SKM-1 (cell line): ENCODE measurements around the gene WDR93.

Source experiments
- DNase-seq: peaks from one replicate; lab custom pipeline; 2025; ENCODE audit not compliant: unreplicated experiment; lab: John Stamatoyannopoulos, UW

WDR93 gene

GRCh38 chr15:89662893-89663626, 27.6 kb upstream of the WDR93 start:
- no peak for DNase-seq

- DNase-seq, result no peak
Observed at GRCh38 chr15:89664441-89665350, 25.9 kb upstream of the WDR93 start.

- DNase-seq, result no peak
Observed at GRCh38 chr15:89665449-89666181, 25.0 kb upstream of the WDR93 start.

- DNase-seq, result no peak
Observed at GRCh38 chr15:89666184-89666857, 24.3 kb upstream of the WDR93 start.

- DNase-seq, result no peak
Observed at GRCh38 chr15:89666858-89667705, 23.5 kb upstream of the WDR93 start.

- no peak for DNase-seq
Observed at GRCh38 chr15:89667706-89667960, 23.0 kb upstream of the WDR93 start.

- no peak for DNase-seq
Observed at GRCh38 chr15:89668171-89668570, 22.4 kb upstream of the WDR93 start.

- no peak for DNase-seq
Observed at GRCh38 chr15:89669309-89669865, 21.2 kb upstream of the WDR93 start.

GRCh38 chr15:89669941-89670340, 20.7 kb upstream of the WDR93 start:
- no peak for DNase-seq

GRCh38 chr15:89670971-89671560, 19.5 kb upstream of the WDR93 start:
- no peak for DNase-seq

GRCh38 chr15:89671687-89672086, 18.9 kb upstream of the WDR93 start:
- DNase-seq, result no peak

GRCh38 chr15:89672221-89673164, 18.1 kb upstream of the WDR93 start:
- no peak for DNase-seq

- no peak for DNase-seq
Observed at GRCh38 chr15:89673165-89673512, 17.5 kb upstream of the WDR93 start.

- DNase-seq, result no peak
Observed at GRCh38 chr15:89674526-89674925, 16.1 kb upstream of the WDR93 start.

GRCh38 chr15:89675606-89676005, 15.0 kb upstream of the WDR93 start:
- DNase-seq, result no peak

- no peak for DNase-seq
Observed at GRCh38 chr15:89677381-89677780, 13.2 kb upstream of the WDR93 start.

GRCh38 chr15:89679212-89679611, 11.4 kb upstream of the WDR93 start, which contains the start of gene PLIN1:
Gene PLIN1 (minus strand): TSS chr15:89679367. CDS start chr15:89677489, 1,878 bp downstream.
- no peak for DNase-seq

- DNase-seq, result no peak
Observed at GRCh38 chr15:89680282-89680873, 10.2 kb upstream of the WDR93 start.
